PFSK-1 (cell line): ENCODE results near the gene SAMD14.

Experiments used
- FOXP2 ChIP-seq: optimal IDR thresholded peaks from 2 replicates; pipeline ENCODE3; 2011; ENCODE audit warnings: borderline replicate concordance, control low read depth, inconsistent platforms; ENCODE audit not compliant: insufficient read depth; ENCODE audit errors: extremely low read length, extremely low read depth
- POLR2AphosphoS5 ChIP-seq: IDR thresholded peaks from 2 replicates; pipeline ENCODE4 v1.6.1; 2012; ENCODE audit warnings: low read depth, mild to moderate bottlenecking, control low read depth, low read length, moderate library complexity
- SIN3A ChIP-seq: IDR thresholded peaks from 2 replicates; pipeline ENCODE4 v1.6.1; 2012; ENCODE audit warnings: mild to moderate bottlenecking, low read length, moderate library complexity, borderline replicate concordance; ENCODE audit not compliant: insufficient read depth
- TAF1 ChIP-seq: IDR thresholded peaks from 2 replicates; pipeline ENCODE4 v1.6.1; 2012; ENCODE audit warnings: low read length, control low read depth, borderline replicate concordance; ENCODE audit not compliant: insufficient read depth
- TF ChIP-seq, protein P1 (sequence below), 2 experiments: IDR thresholded peaks; 2 replicates each; pipeline versions ENCODE4 v1.6.1 to v1.8.0; 2011 to 2012; ENCODE audit warnings: low read depth in 2 of 2, low read length in 2 of 2, control low read depth in 1 of 2, inconsistent platforms in 1 of 2, mild to moderate bottlenecking in 1 of 2, moderate library complexity in 1 of 2; ENCODE audit not compliant: insufficient read depth in 1 of 2

- TF ChIP-seq POLR2AphosphoS5 (no peak), TAF1 (no peak), SIN3A (no peak), FOXP2 (no peak)
- TF ChIP-seq, protein P1, sequence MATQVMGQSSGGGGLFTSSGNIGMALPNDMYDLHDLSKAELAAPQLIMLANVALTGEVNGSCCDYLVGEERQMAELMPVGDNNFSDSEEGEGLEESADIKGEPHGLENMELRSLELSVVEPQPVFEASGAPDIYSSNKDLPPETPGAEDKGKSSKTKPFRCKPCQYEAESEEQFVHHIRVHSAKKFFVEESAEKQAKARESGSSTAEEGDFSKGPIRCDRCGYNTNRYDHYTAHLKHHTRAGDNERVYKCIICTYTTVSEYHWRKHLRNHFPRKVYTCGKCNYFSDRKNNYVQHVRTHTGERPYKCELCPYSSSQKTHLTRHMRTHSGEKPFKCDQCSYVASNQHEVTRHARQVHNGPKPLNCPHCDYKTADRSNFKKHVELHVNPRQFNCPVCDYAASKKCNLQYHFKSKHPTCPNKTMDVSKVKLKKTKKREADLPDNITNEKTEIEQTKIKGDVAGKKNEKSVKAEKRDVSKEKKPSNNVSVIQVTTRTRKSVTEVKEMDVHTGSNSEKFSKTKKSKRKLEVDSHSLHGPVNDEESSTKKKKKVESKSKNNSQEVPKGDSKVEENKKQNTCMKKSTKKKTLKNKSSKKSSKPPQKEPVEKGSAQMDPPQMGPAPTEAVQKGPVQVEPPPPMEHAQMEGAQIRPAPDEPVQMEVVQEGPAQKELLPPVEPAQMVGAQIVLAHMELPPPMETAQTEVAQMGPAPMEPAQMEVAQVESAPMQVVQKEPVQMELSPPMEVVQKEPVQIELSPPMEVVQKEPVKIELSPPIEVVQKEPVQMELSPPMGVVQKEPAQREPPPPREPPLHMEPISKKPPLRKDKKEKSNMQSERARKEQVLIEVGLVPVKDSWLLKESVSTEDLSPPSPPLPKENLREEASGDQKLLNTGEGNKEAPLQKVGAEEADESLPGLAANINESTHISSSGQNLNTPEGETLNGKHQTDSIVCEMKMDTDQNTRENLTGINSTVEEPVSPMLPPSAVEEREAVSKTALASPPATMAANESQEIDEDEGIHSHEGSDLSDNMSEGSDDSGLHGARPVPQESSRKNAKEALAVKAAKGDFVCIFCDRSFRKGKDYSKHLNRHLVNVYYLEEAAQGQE (IDR thresholded peaks at IDR 0.05; ENCODE audit: insufficient read depth in 1 of 2, low read depth in 2 of 2, low read length in 2 of 2), result no peak
These were observed 48.2 kb downstream of the SAMD14 start for GRCh38 chr17:50081757-50082156.
